K562 (cell line): ENCODE data around the gene KRT82. TPM values are rescaled to one million over a fixed set of nuclear protein-coding genes. Genes with fewer than 3 reads are reported as not detected.

Experiments used
- ATAC-seq: fragments of 200-7000 bp; cut with Tn5 transposase; 3 replicates; pipeline ENCODE4 v1.9.1; 2020; ENCODE audit warnings: moderate library complexity
- BruUV-seq: library from RNA; stranded (reverse); fragments of 400-500 nt; replicated peaks from 2 replicates; lab custom pipeline; 2021; lab: Mats Ljungman, UMichigan
- CTCF ChIA-PET: fragments of 300-600 bp; formaldehyde crosslinking; extraction: SDS; loops from one replicate; lab custom pipeline; 2021; ENCODE audit warnings: low intra/inter-chr PET ratio; lab: Yijun Ruan, JAX
- POLR2A ChIA-PET: fragments of 300-600, 350-650 bp; sonication (Branson Sonifier 250); formaldehyde crosslinking; extraction: SDS; loops from one replicate; lab custom pipeline; 2021; ENCODE audit warnings: antibody characterized with exemption, inconsistent platforms; lab: Yijun Ruan, JAX
- DNase-seq, 4 experiments: peaks; one replicate each; pipeline versions ENCODE4 v3.0.0 to v3.0.0-alpha.2; 2011 to 2018; ENCODE audit warnings: low spot score in 3 of 4, mixed read lengths in 3 of 4; ENCODE audit errors: extremely low read depth in 1 of 4
- FAIRE-seq: peaks from 2 replicates; lab custom pipeline; 2011; peaks lifted over from hg19 to GRCh38; lab: Jason Lieb, UNC
- H2AFZ ChIP-seq: 2 replicates; pipeline ENCODE4 v1.6.0; 2011; ENCODE audit warnings: low read depth, low read length, control low read depth, inconsistent platforms
- H3K27ac ChIP-seq: fragments of 200-600 bp; 3 replicates; pipeline ENCODE4 v1.8.0; 2011; ENCODE audit warnings: low read depth, mild to moderate bottlenecking, control low read depth, inconsistent platforms, low read length, moderate library complexity, mixed read lengths; ENCODE audit errors: extremely low read depth
- H3K27me3 ChIP-seq, 2 experiments: fragments of 300-600 bp in 1 of 2; 2 replicates in 1 of 2; 3 replicates in 1 of 2; pipeline versions ENCODE4 v1.6.0 to v1.8.0; 2011; ENCODE audit warnings: inconsistent platforms in 2 of 2, low read length in 2 of 2, mild to moderate bottlenecking in 1 of 2, mixed read lengths in 1 of 2, moderate library complexity in 1 of 2; ENCODE audit not compliant: control insufficient read depth in 2 of 2, insufficient read depth in 2 of 2
- H3K36me3 ChIP-seq: fragments of 300-600 bp; 3 replicates; pipeline ENCODE4 v1.8.0; 2011; ENCODE audit warnings: mild to moderate bottlenecking, low read length, inconsistent platforms; ENCODE audit not compliant: control insufficient read depth, insufficient read depth
- H3K4me1 ChIP-seq, 2 experiments: fragments of 200-600 bp in 1 of 2; replicated peaks in 1 of 2; 2 replicates in 1 of 2; 3 replicates in 1 of 2; pipeline versions ENCODE4 v1.5.1 to v1.8.0; 2011; ENCODE audit warnings: inconsistent platforms in 2 of 2, low read length in 2 of 2, mild to moderate bottlenecking in 1 of 2, mixed read lengths in 1 of 2, moderate library complexity in 1 of 2; ENCODE audit not compliant: control insufficient read depth in 2 of 2, insufficient read depth in 2 of 2
- H3K4me2 ChIP-seq: 2 replicates; pipeline ENCODE4 v1.6.1; 2011; ENCODE audit warnings: low read length, control low read depth, inconsistent platforms, mixed read lengths; ENCODE audit not compliant: insufficient read depth
- H3K4me3 ChIP-seq: fragments of 200-600 bp; sonication (generic), shearing (Covaris generic); 2 replicates; pipeline ENCODE4 v1.5.1; 2016; ENCODE audit warnings: control low read depth, inconsistent platforms
- H3K79me2 ChIP-seq: fragments of 200-600 bp; 3 replicates; pipeline ENCODE4 v1.8.0; 2011; ENCODE audit warnings: low read length, inconsistent platforms; ENCODE audit not compliant: control insufficient read depth, insufficient read depth
- H3K9ac ChIP-seq, 2 experiments: 2 replicates each; pipeline versions ENCODE4 v1.6.0 to v1.6.1; 2011; ENCODE audit warnings: low read depth in 2 of 2, low read length in 2 of 2, control low read depth in 1 of 2, inconsistent platforms in 1 of 2, mild to moderate bottlenecking in 1 of 2, mixed read lengths in 1 of 2; ENCODE audit not compliant: insufficient read depth in 1 of 2
- H3K9me1 ChIP-seq: one replicate; pipeline ENCODE4 v1.6.0; 2011; ENCODE audit warnings: inconsistent platforms, mild to moderate bottlenecking, low read length, moderate library complexity; ENCODE audit not compliant: control insufficient read depth, insufficient read depth
- H3K9me3 ChIP-seq: replicated peaks from 2 replicates; pipeline ENCODE4 v1.5.1; 2011; ENCODE audit warnings: low read depth, low read length, inconsistent platforms; ENCODE audit not compliant: control insufficient read depth, insufficient read depth
- H4K20me1 ChIP-seq: replicated peaks from 2 replicates; pipeline ENCODE4 v1.6.1; 2011; ENCODE audit warnings: low read length, inconsistent platforms, mixed read lengths; ENCODE audit not compliant: control insufficient read depth, insufficient read depth
- MCM5 ChIP-seq: fragments of 450-650 bp; IDR thresholded peaks from 2 replicates; pipeline ENCODE4 v1.6.1; 2016; ENCODE audit warnings: low read depth
- NR2C1 ChIP-seq, 2 experiments: fragments of 450-650 bp; IDR thresholded peaks; 2 replicates each; pipeline ENCODE4 v1.6.1; 2017; ENCODE audit warnings: mild to moderate bottlenecking in 2 of 2, antibody characterized with exemption in 1 of 2, inconsistent platforms in 1 of 2, missing compliant biosample characterization in 1 of 2, missing genetic modification characterization in 1 of 2
- NR2C2 ChIP-seq, 2 experiments: fragments of 200-800 bp in 1 of 2; sonication (Bioruptor generic) in 1 of 2; sonication (generic) in 1 of 2; formaldehyde crosslinking in 1 of 2; IDR thresholded peaks; 2 replicates each; pipeline versions ENCODE4 v1.6.1 to v1.8.0; 2016 to 2022; ENCODE audit warnings: mild to moderate bottlenecking in 1 of 2, missing compliant biosample characterization in 1 of 2, missing genetic modification characterization in 1 of 2, missing genetic modification reagents in 1 of 2
- WGBS: fragments of 100-300 bp; shearing (Covaris generic); methylation state at CpG from one replicate; pipeline ENCODE4 v1.1.6; 2016; ENCODE audit warnings: low coverage, mixed read lengths; ENCODE audit not compliant: insufficient coverage; ENCODE audit errors: missing lambda C conversion rate; 5-methylcytosine and 5-hydroxymethylcytosine counted together
- in situ Hi-C: fragments of 300-500 bp; cut with MboI; formaldehyde crosslinking; loops from 4 replicates; pipeline ENCODE4 v1.15.0; 2018; ENCODE audit warnings: inconsistent platforms, mixed read lengths
- intact Hi-C: fragments of 100-400 bp; cut with micrococcal nuclease; formaldehyde crosslinking; loops from 2 replicates; pipeline ENCODE4 v1.14.2; 2022
- polyA plus RNA-seq, 8 experiments: library from polyadenylated mRNA; depleted of rRNA in 4 of 8; stranded (reverse) in 5 of 8; unstranded in 3 of 8; fragments of >200 nt; fragmentation: Nextera tagmentation in 2 of 8; fragmentation: Illumina TruSeq in 1 of 8; extraction: Ambion mirVana in 2 of 8; extraction: Trizol in 1 of 8; gene quantifications; 2 replicates each; pipeline versions ENCODE4 v1.2.1 to v1.2.3, GENCODE V29; 2011 to 2014; ENCODE audit warnings: inconsistent platforms in 1 of 8, missing spikeins in 1 of 8
- total RNA-seq, 7 experiments: library from RNA; depleted of rRNA in 6 of 7; stranded (reverse); fragments of >200 nt in 6 of 7; fragmentation: Illumina TruSeq in 2 of 7; extraction: Trizol in 2 of 7; gene quantifications; 2 replicates each; pipeline versions ENCODE4 v1.2.1 to v1.2.3, GENCODE V29; 2011 to 2021; ENCODE audit warnings: low replicate concordance in 1 of 7

Gene KRT82
- total and polyA plus RNA-seq, 9 of the 15 experiments (the other 6 are each of a cell fraction or from before 2014, with no cell fraction given): not detected

- H3K4me1 ChIP-seq: no peaks in the 10 kb centered on the region
- DNase-seq (no peak), FAIRE-seq (no peak), ATAC-seq (no peak)
- no peak overlapping the region for H3K27ac ChIP-seq
- no peak overlapping the region for H3K4me2 ChIP-seq
- H4K20me1 ChIP-seq: no peaks in the 10 kb centered on the region
- CTCF ChIA-PET: no interaction called here
- no peak overlapping the region for H3K4me3 ChIP-seq
- POLR2A ChIA-PET: interaction anchor here (0.5 to 0.6 kb wide), 2 partner anchors 12 to 224 kb away, joined by 3 read pairs; no protein-coding TSS in a partner anchor
- H3K9me3 ChIP-seq: no peaks in the 10 kb centered on the region
- H3K79me2 ChIP-seq: no peaks in the 10 kb centered on the region
- H3K9ac ChIP-seq: no peak overlapping the region
- H3K36me3 ChIP-seq: no peaks in the 10 kb centered on the region
- in situ Hi-C loops (no loop called here), intact Hi-C loops (no loop called here)
- 1% methylated on average over 9 of the region's 9 CpGs for WGBS
- no peak overlapping the region for H2AFZ ChIP-seq
- BruUV-seq: no TSS peak
- H3K9me1 ChIP-seq: no peaks in the 10 kb centered on the region
- peaks cover 15 to 51% of the 10 kb centered on the region in 2 experiments for H3K27me3 ChIP-seq
- TF ChIP-seq MCM5: no peak
- TF ChIP-seq NR2C2 (CRISPR knock-in tag; IDR thresholded peaks at IDR 0.05): no peak
- TF ChIP-seq NR2C2 (tag; IDR thresholded peaks at IDR 0.05): peak; percentile 50
- TF ChIP-seq NR2C1 (IDR thresholded peaks at IDR 0.05): 0 out of 2 replicates have a peak, but pooled peaks have one; percentile 47
- peak; percentile 56; the same call in 1 of the 2 replicates for TF ChIP-seq NR2C1 (tag; IDR thresholded peaks at IDR 0.05)
Measured at GRCh38 chr12:52436828-52437474, 30.8 kb upstream of the KRT82 start.
